Measurements from ENCODE around the gene IDH1. TPM values are rescaled to one million over a fixed set of nuclear protein-coding genes. Genes with fewer than 3 reads are reported as not detected.

Gene IDH1
- total RNA-seq, 3 donors from 2014 or later (not counting 1 experiment from before 2014, with no cell fraction given) = 6.8 to 15.2 (median 12.2) TPM

DNA sequence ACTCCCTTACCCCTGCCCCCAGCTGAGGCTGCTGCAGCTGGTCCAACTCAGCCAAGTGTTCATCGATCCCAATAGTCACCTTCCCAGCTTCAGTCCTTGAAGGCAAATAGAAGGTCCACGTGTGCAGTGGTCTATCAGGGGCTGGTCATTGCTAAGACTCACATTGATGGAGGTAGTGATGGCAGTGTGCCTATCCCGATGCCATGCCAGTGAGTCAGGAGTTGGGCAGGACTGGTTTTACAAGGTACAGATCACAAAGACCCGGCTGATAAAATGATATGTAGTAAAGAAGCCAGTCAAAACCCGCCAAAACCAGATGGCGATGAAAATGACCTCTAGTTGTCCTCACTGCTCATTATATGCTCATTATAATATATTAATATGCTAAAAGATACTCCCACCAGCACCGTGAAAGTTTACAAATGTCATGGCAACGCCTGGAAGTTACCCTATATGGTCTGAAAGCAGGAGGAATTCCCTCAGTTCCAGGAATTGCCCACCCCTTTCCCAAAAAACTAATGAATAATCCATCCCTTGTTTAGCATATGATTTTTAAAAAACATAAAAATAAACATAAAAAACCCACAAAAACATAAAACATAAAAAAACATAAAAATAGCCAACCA lies 62.1 kb downstream of the IDH1 start:
- H3K36me3 ChIP-seq (ENCODE audit: control insufficient read depth, insufficient read depth, low read length) = no peaks in the 10 kb centered on the region
- TF ChIP-seq, protein P1, sequence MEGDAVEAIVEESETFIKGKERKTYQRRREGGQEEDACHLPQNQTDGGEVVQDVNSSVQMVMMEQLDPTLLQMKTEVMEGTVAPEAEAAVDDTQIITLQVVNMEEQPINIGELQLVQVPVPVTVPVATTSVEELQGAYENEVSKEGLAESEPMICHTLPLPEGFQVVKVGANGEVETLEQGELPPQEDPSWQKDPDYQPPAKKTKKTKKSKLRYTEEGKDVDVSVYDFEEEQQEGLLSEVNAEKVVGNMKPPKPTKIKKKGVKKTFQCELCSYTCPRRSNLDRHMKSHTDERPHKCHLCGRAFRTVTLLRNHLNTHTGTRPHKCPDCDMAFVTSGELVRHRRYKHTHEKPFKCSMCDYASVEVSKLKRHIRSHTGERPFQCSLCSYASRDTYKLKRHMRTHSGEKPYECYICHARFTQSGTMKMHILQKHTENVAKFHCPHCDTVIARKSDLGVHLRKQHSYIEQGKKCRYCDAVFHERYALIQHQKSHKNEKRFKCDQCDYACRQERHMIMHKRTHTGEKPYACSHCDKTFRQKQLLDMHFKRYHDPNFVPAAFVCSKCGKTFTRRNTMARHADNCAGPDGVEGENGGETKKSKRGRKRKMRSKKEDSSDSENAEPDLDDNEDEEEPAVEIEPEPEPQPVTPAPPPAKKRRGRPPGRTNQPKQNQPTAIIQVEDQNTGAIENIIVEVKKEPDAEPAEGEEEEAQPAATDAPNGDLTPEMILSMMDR (IDR thresholded peaks at IDR 0.05) = no peak

DNA sequence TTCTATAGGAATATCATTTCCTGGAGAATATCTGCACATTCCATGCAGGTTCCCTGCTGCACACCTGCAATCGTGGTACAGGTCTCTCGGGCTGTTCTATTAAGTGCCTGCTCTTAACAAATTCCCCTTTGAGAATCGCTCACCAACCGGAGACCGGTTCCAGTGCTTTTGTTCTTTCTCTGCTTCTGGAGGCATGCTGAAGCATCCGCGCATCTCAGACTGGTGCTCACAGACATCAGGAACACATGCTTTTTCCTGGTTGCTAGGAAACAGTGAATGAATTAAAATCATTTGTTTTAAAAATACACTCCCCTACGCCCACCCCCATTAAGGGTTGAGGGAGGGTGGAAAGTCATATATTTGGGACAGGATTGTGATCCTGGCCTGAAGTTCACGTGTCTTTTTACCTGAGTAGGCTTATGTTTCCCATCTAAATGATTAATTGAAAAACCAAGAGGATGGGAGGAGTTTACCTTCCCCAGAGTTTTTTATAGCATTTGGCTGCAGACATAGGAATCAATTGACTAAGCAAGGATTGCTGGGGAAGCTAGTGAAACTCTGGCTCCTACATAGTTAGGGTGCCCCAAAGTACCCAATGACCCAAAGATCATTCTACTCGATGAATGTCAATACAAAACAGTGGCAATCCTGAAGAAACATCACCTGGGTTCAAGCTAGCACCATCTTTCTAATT lies 64.9 kb downstream of the IDH1 start, which contains the start of gene C2orf80:
C2orf80 (minus strand) TSS at position 221 of the 694 bp plus-strand sequence. CDS start 3,044 bp downstream, outside the sequence.
- Mint-ChIP-seq H3K4me1 (no peaks in the 10 kb centered on the region), H3K4me3 (no peak within 1 kb of the TSS), H3K27ac (no peak within 1 kb of the TSS), H3K27me3 (ENCODE audit: low read depth in 2 of 2) (peaks cover 0 to 16% of the 10 kb centered on the region in 2 donors), H3K9me3 (no peaks in the 10 kb centered on the region), H3K36me3 (no peaks in the 10 kb centered on the region)
- 82% methylated on average over 9 of the region's 10 CpGs for WGBS (ENCODE audit: insufficient coverage)
- no peaks in the 10 kb centered on the region for H3K9me3 ChIP-seq (ENCODE audit: control insufficient read depth, insufficient read depth, low read length)
- TF ChIP-seq, protein P1 (IDR thresholded peaks at IDR 0.05) = no peak
- H3K4me1 ChIP-seq (ENCODE audit: control insufficient read depth, insufficient read depth, low read length) = no peaks in the 10 kb centered on the region
- no peaks in the 10 kb centered on the region for H3K27me3 ChIP-seq (ENCODE audit: control insufficient read depth, insufficient read depth, low read length)
- no peak within 1 kb of the TSS for H3K27ac ChIP-seq (ENCODE audit: low read length)
- intact Hi-C loops (cut with micrococcal nuclease) = no loop called here
- H3K4me3 ChIP-seq (ENCODE audit: low read length) = no peak within 1 kb of the TSS
- no peak for ATAC-seq
- no peak for DNase-seq
- no peaks in the 10 kb centered on the region for H3K36me3 ChIP-seq (ENCODE audit: control insufficient read depth, insufficient read depth, low read length)

More for the DNA sequence above, 62.1 kb downstream of the IDH1 start:
- no peak overlapping the region for H3K27ac Mint-ChIP-seq
- no peak overlapping the region for H3K4me3 Mint-ChIP-seq
- intact Hi-C loops (cut with micrococcal nuclease) = no loop called here
- H3K4me1 Mint-ChIP-seq = no peaks in the 10 kb centered on the region
- Histone ChIP-seq H3K4me1 (ENCODE audit: control insufficient read depth, insufficient read depth, low read length) (no peaks in the 10 kb centered on the region), H3K4me3 (ENCODE audit: low read length) (no peak overlapping the region), H3K27me3 (ENCODE audit: control insufficient read depth, insufficient read depth, low read length) (no peaks in the 10 kb centered on the region), H3K9me3 (ENCODE audit: control insufficient read depth, insufficient read depth, low read length) (no peaks in the 10 kb centered on the region), H3K27ac (ENCODE audit: low read length) (no peak overlapping the region)
- 87% methylated on average over 6 of the region's 8 CpGs for WGBS (ENCODE audit: insufficient coverage)
- no peaks in the 10 kb centered on the region for H3K9me3 Mint-ChIP-seq
- no peaks in the 10 kb centered on the region for H3K36me3 Mint-ChIP-seq
- ATAC-seq (no peak), DNase-seq (no peak)
- peaks cover 0 to 6% of the 10 kb centered on the region in 2 donors for H3K27me3 Mint-ChIP-seq (ENCODE audit: low read depth in 2 of 2)

DNA sequence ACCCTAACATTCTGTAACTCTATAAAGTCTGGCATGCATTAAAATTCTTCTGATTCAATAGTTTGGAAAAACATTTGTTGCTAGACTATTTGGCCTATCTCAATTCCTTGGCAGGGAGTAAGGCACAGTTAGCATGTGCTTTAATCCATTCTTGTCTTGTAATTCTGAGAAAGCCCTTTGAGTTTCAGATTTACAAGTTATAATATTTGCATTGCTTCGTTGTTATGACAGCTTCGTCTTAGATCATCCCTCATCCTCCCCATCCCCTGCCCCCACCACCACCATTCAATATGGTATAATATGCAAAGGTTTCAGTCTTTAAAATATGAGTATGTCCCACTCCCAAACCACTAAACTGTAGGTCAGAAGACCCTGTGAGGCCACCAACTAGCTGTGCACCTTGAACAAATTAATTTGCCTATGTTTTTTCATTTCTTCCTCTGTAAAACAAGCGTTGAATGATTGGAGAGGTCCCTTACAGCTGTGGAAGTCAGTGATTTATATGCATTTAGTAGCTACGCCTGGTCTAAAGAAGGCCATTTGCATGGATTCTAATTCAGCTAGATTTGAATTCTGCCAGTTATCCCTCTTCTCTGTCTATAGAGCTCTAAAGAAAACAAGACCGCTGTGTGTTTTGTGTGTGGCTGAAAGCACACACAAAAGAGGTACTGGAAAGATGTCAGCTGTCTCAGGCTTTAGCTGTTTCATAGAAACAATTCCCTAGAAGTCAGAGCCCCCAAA lies 65.6 kb downstream of the IDH1 start:
- no peaks in the 10 kb centered on the region for H3K9me3 Mint-ChIP-seq
- no peak overlapping the region for H3K27ac Mint-ChIP-seq
- H3K4me1 ChIP-seq (ENCODE audit: control insufficient read depth, insufficient read depth, low read length) = no peaks in the 10 kb centered on the region
- no peaks in the 10 kb centered on the region for H3K27me3 ChIP-seq (ENCODE audit: control insufficient read depth, insufficient read depth, low read length)
- H3K4me3 ChIP-seq (ENCODE audit: low read length) = no peak overlapping the region
- H3K27ac ChIP-seq (ENCODE audit: low read length) = no peak overlapping the region
- WGBS (ENCODE audit: insufficient coverage) = 97% methylated on average over 3 of the region's 5 CpGs
- no peaks in the 10 kb centered on the region for H3K4me1 Mint-ChIP-seq
- H3K27me3 Mint-ChIP-seq (ENCODE audit: low read depth in 2 of 2) = peaks cover 6 to 23% of the 10 kb centered on the region in 2 donors
- intact Hi-C loops (cut with micrococcal nuclease) = no loop called here
- no peaks in the 10 kb centered on the region for H3K36me3 Mint-ChIP-seq
- no peaks in the 10 kb centered on the region for H3K36me3 ChIP-seq (ENCODE audit: control insufficient read depth, insufficient read depth, low read length)
- no peak for ATAC-seq
- no peak for DNase-seq
- no peak overlapping the region for H3K4me3 Mint-ChIP-seq
- TF ChIP-seq, protein P1 (IDR thresholded peaks at IDR 0.05) = no peak
- H3K9me3 ChIP-seq (ENCODE audit: control insufficient read depth, insufficient read depth, low read length) = no peaks in the 10 kb centered on the region

Measured in natural killer cell (primary cell).